ACC112 (cell line): ENCODE results near the gene TANC1.

Experiments
- H2AFZ ChIP-seq: fragments of 200-600 bp; sonication (generic); one replicate; pipeline ENCODE4 v1.6.0; 2017; ENCODE audit warnings: antibody characterized with exemption, low read length; ENCODE audit not compliant: unreplicated experiment
- H3K27ac ChIP-seq: fragments of 200-600 bp; sonication (generic); 2 replicates; pipeline ENCODE4 v1.5.1; 2014; ENCODE audit warnings: low read depth, mild to moderate bottlenecking, antibody characterized with exemption, low read length, moderate library complexity
- H3K27me3 ChIP-seq: fragments of 200-600 bp; sonication (generic); 2 replicates; pipeline ENCODE4 v1.6.1; 2014; ENCODE audit warnings: mild to moderate bottlenecking, antibody characterized with exemption, low read length, moderate library complexity, mixed read lengths; ENCODE audit not compliant: insufficient read depth
- H3K36me3 ChIP-seq: fragments of 200-600 bp; sonication (generic); 2 replicates; pipeline ENCODE4 v1.6.1; 2016; ENCODE audit warnings: mild to moderate bottlenecking, antibody characterized with exemption, low read length, moderate library complexity, mixed read lengths; ENCODE audit not compliant: insufficient read depth
- H3K4me1 ChIP-seq: fragments of 200-600 bp; sonication (generic); one replicate; pipeline ENCODE4 v1.6.1; 2016; ENCODE audit warnings: low read length, mixed read lengths; ENCODE audit not compliant: insufficient read depth, unreplicated experiment, control insufficient read depth
- H3K4me3 ChIP-seq: fragments of 200-600 bp; sonication (generic); 2 replicates; pipeline ENCODE4 v1.5.1; 2014; ENCODE audit warnings: mild to moderate bottlenecking, low read depth, low read length
- H3K79me2 ChIP-seq: fragments of 200-600 bp; sonication (generic); one replicate; pipeline ENCODE4 v1.6.0; 2016; ENCODE audit warnings: low read length; ENCODE audit not compliant: control insufficient read depth, unreplicated experiment, insufficient read depth

TANC1 gene

GRCh38 chr2:159155320-159155719, 186.9 kb downstream of the TANC1 start:
- Histone ChIP-seq H3K36me3 (peaks cover 5% of the 10 kb centered on the region; the same call in 1 of the 2 replicates), H3K79me2 (no peaks in the 10 kb centered on the region), H3K4me1 (no peaks in the 10 kb centered on the region), H3K4me3 (no peak overlapping the region), H3K27me3 (no peaks in the 10 kb centered on the region), H2AFZ (no peak overlapping the region), H3K27ac (no peak overlapping the region)

- Histone ChIP-seq H3K27me3 (no peaks in the 10 kb centered on the region), H3K27ac (no peak overlapping the region), H3K79me2 (no peaks in the 10 kb centered on the region), H3K4me3 (no peak overlapping the region), H2AFZ (no peak overlapping the region), H3K4me1 (no peaks in the 10 kb centered on the region), H3K36me3 (peaks cover 5% of the 10 kb centered on the region; the same call in 1 of the 2 replicates)
These were observed 187.4 kb downstream of the TANC1 start for GRCh38 chr2:159155791-159156190.

- Histone ChIP-seq H3K4me3 (no peak overlapping the region), H3K4me1 (no peaks in the 10 kb centered on the region), H3K79me2 (no peaks in the 10 kb centered on the region), H3K36me3 (peaks cover 5% of the 10 kb centered on the region; the same call in 1 of the 2 replicates), H2AFZ (no peak overlapping the region), H3K27me3 (no peaks in the 10 kb centered on the region), H3K27ac (no peak overlapping the region)
These were observed 188.4 kb downstream of the TANC1 start for GRCh38 chr2:159156834-159157233.

- Histone ChIP-seq H3K36me3 (peaks cover 5% of the 10 kb centered on the region; the same call in 1 of the 2 replicates), H2AFZ (no peak overlapping the region), H3K27ac (no peak overlapping the region)
These were observed 189.1 kb downstream of the TANC1 start for GRCh38 chr2:159157361-159158209.

GRCh38 chr2:159160412-159160811, 192.0 kb downstream of the TANC1 start:
- Histone ChIP-seq H2AFZ (no peak overlapping the region), H3K79me2 (no peaks in the 10 kb centered on the region), H3K27me3 (no peaks in the 10 kb centered on the region), H3K36me3 (peaks cover 2% of the 10 kb centered on the region; the same call in 1 of the 2 replicates), H3K27ac (no peak overlapping the region), H3K4me1 (no peaks in the 10 kb centered on the region), H3K4me3 (no peak overlapping the region)

More at GRCh38 chr2:159157361-159158209, 189.1 kb downstream of the TANC1 start:
- no peaks in the 10 kb centered on the region for H3K4me1 ChIP-seq
- H3K79me2 ChIP-seq: no peaks in the 10 kb centered on the region
- no peaks in the 10 kb centered on the region for H3K27me3 ChIP-seq
- H3K4me3 ChIP-seq: no peak overlapping the region

GRCh38 chr2:159160954-159161353, 192.5 kb downstream of the TANC1 start:
- Histone ChIP-seq H3K27me3 (no peaks in the 10 kb centered on the region), H2AFZ (no peak overlapping the region), H3K79me2 (no peaks in the 10 kb centered on the region), H3K36me3 (peaks cover 5% of the 10 kb centered on the region), H3K27ac (no peak overlapping the region), H3K4me3 (no peak overlapping the region), H3K4me1 (no peaks in the 10 kb centered on the region)

GRCh38 chr2:159163930-159164329, 195.5 kb downstream of the TANC1 start:
- H3K4me1 ChIP-seq: peaks cover 1% of the 10 kb centered on the region
- H3K36me3 ChIP-seq: peaks cover 15% of the 10 kb centered on the region
- H3K4me3 ChIP-seq: no peak overlapping the region
- H3K27me3 ChIP-seq: no peaks in the 10 kb centered on the region
- no peak overlapping the region for H3K27ac ChIP-seq
- H3K79me2 ChIP-seq: no peaks in the 10 kb centered on the region
- H2AFZ ChIP-seq: no peak overlapping the region

GRCh38 chr2:159164457-159164911, 196.0 kb downstream of the TANC1 start:
- Histone ChIP-seq H3K27ac (no peak overlapping the region), H3K36me3 (peaks cover 15% of the 10 kb centered on the region), H2AFZ (no peak overlapping the region), H3K79me2 (no peaks in the 10 kb centered on the region), H3K4me1 (peaks cover 6% of the 10 kb centered on the region), H3K27me3 (no peaks in the 10 kb centered on the region), H3K4me3 (no peak overlapping the region)

- no peaks in the 10 kb centered on the region for H3K27me3 ChIP-seq
- no peaks in the 10 kb centered on the region for H3K79me2 ChIP-seq
- H3K4me1 ChIP-seq: peaks cover 6% of the 10 kb centered on the region
- no peak overlapping the region for H2AFZ ChIP-seq
- peaks cover 15% of the 10 kb centered on the region for H3K36me3 ChIP-seq
- H3K4me3 ChIP-seq: no peak overlapping the region
- H3K27ac ChIP-seq: no peak overlapping the region
These were observed 196.6 kb downstream of the TANC1 start for GRCh38 chr2:159165048-159165447.

GRCh38 chr2:159168707-159169106, 200.3 kb downstream of the TANC1 start:
- Histone ChIP-seq H3K27ac (no peak overlapping the region), H3K4me1 (peaks cover 6% of the 10 kb centered on the region), H3K4me3 (no peak overlapping the region), H3K79me2 (no peaks in the 10 kb centered on the region), H3K27me3 (no peaks in the 10 kb centered on the region), H3K36me3 (peaks cover 22% of the 10 kb centered on the region), H2AFZ (no peak overlapping the region)

GRCh38 chr2:159169187-159169586, 200.7 kb downstream of the TANC1 start:
- Histone ChIP-seq H3K36me3 (peaks cover 22% of the 10 kb centered on the region), H3K4me3 (no peak overlapping the region), H3K27ac (no peak overlapping the region)

More at GRCh38 chr2:159169187-159169586, 200.7 kb downstream of the TANC1 start:
- Histone ChIP-seq H3K27me3 (no peaks in the 10 kb centered on the region), H3K79me2 (no peaks in the 10 kb centered on the region), H2AFZ (no peak overlapping the region), H3K4me1 (peaks cover 6% of the 10 kb centered on the region)
